Fibroblast of lung (primary cell): Measurements from ENCODE around the gene GNPAT.

Experiments
- EZH2 ChIP-seq: IDR thresholded peaks from 2 replicates; pipeline ENCODE4 v1.5.1; 2012; ENCODE audit warnings: low read length, control low read depth, mild to moderate bottlenecking; ENCODE audit errors: missing control alignments
- TF ChIP-seq, protein P1 (sequence below), 2 donors: IDR thresholded peaks in 1 of 2; conservative IDR thresholded peaks in 1 of 2; 1 replicate in 1 of 2; 2 replicates in 1 of 2; pipeline ENCODE4 v1.5.1; 2011 to 2012; ENCODE audit warnings: low read length in 2 of 2, control low read depth in 1 of 2, inconsistent platforms in 1 of 2, low read depth in 1 of 2, mild to moderate bottlenecking in 1 of 2

DNA sequence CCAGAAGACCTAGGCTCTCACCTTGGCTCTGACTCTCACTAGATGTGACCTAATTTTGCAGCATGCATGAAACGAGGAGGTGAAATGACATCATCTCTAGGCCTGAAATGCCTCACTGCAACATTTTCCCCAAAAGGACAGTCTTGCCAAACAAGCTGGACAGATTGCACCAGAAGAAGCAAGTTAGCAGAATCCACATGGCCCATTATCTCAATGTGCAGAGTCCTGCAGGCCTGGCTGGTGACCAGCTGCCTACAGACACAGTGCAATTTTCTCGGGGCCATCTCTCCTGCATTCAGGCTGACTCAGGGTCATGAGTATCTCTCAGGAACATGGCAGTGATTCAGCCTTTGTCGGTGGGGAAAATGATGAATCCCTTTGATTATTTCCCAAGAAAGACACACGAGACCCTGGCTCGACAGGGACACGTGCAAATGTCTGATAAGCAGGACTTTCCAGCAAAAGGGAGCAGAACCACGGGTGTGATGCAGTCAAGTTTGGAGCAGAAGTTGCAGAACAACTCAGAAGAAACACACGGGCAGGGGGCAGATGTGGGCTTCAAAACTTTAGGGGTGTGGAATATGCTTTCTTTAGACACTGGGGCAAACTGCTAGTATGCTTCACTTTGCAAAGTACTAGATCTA, 40.5 kb upstream of the GNPAT start:
- TF ChIP-seq, protein P1, sequence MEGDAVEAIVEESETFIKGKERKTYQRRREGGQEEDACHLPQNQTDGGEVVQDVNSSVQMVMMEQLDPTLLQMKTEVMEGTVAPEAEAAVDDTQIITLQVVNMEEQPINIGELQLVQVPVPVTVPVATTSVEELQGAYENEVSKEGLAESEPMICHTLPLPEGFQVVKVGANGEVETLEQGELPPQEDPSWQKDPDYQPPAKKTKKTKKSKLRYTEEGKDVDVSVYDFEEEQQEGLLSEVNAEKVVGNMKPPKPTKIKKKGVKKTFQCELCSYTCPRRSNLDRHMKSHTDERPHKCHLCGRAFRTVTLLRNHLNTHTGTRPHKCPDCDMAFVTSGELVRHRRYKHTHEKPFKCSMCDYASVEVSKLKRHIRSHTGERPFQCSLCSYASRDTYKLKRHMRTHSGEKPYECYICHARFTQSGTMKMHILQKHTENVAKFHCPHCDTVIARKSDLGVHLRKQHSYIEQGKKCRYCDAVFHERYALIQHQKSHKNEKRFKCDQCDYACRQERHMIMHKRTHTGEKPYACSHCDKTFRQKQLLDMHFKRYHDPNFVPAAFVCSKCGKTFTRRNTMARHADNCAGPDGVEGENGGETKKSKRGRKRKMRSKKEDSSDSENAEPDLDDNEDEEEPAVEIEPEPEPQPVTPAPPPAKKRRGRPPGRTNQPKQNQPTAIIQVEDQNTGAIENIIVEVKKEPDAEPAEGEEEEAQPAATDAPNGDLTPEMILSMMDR (conservative IDR thresholded peaks at IDR 0.05 in 1 of 2, IDR thresholded peaks at IDR 0.05 in 1 of 2; ENCODE audit: low read depth in 1 of 2, low read length in 2 of 2): no peak
- TF ChIP-seq EZH2: no peak
